PFSK-1 (cell line): ENCODE measurements around the gene TMEM94.

Experiments
- FOXP2 ChIP-seq: optimal IDR thresholded peaks from 2 replicates; pipeline ENCODE3; 2011; ENCODE audit warnings: borderline replicate concordance, control low read depth, inconsistent platforms; ENCODE audit not compliant: insufficient read depth; ENCODE audit errors: extremely low read length, extremely low read depth
- POLR2AphosphoS5 ChIP-seq: IDR thresholded peaks from 2 replicates; pipeline ENCODE4 v1.6.1; 2012; ENCODE audit warnings: low read depth, mild to moderate bottlenecking, control low read depth, low read length, moderate library complexity
- SIN3A ChIP-seq: IDR thresholded peaks from 2 replicates; pipeline ENCODE4 v1.6.1; 2012; ENCODE audit warnings: mild to moderate bottlenecking, low read length, moderate library complexity, borderline replicate concordance; ENCODE audit not compliant: insufficient read depth
- TAF1 ChIP-seq: IDR thresholded peaks from 2 replicates; pipeline ENCODE4 v1.6.1; 2012; ENCODE audit warnings: low read length, control low read depth, borderline replicate concordance; ENCODE audit not compliant: insufficient read depth
- TF ChIP-seq, protein P1 (sequence below), 2 experiments: IDR thresholded peaks; 2 replicates each; pipeline versions ENCODE4 v1.6.1 to v1.8.0; 2011 to 2012; ENCODE audit warnings: low read depth in 2 of 2, low read length in 2 of 2, control low read depth in 1 of 2, inconsistent platforms in 1 of 2, mild to moderate bottlenecking in 1 of 2, moderate library complexity in 1 of 2; ENCODE audit not compliant: insufficient read depth in 1 of 2

DNA sequence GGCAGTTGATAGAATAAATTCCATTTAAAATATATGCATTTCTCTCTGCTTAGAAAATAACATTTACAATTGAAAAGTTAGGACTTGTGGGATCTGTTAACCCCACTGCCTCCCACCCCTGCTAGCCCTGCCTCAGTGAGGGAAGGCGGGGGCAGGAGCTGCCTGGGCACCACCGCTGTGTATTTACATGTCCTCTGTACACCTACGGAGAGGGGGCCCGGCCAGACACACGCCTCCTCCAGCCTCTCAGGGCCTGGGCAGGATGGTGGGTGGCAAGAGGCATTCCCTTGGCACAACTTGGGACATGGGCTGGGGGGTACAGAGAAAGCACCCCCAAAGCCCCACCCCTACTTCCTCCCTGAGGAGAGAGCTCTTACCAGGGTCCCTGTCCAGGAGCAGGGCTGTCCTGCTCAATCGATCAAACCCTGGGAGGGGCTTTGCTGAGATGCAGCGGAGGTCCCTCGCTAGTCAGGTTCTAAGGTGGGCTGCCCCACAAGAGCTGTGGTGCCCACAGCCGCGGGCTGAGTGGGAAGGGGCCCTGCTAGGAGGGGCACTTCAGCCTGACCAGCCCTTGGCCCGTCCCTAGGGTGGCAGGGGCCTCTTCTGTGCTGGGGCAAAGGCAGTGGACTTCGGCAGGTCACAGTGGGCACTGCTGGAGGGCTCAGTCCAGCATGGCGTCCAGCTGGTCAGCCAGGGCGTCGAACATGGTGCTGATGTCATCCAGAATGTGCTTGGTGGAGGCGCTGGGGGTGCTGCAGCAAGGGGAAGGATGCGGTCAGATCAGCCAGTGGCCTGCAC, 44.2 kb downstream of the TMEM94 start:
- TF ChIP-seq, protein P1, sequence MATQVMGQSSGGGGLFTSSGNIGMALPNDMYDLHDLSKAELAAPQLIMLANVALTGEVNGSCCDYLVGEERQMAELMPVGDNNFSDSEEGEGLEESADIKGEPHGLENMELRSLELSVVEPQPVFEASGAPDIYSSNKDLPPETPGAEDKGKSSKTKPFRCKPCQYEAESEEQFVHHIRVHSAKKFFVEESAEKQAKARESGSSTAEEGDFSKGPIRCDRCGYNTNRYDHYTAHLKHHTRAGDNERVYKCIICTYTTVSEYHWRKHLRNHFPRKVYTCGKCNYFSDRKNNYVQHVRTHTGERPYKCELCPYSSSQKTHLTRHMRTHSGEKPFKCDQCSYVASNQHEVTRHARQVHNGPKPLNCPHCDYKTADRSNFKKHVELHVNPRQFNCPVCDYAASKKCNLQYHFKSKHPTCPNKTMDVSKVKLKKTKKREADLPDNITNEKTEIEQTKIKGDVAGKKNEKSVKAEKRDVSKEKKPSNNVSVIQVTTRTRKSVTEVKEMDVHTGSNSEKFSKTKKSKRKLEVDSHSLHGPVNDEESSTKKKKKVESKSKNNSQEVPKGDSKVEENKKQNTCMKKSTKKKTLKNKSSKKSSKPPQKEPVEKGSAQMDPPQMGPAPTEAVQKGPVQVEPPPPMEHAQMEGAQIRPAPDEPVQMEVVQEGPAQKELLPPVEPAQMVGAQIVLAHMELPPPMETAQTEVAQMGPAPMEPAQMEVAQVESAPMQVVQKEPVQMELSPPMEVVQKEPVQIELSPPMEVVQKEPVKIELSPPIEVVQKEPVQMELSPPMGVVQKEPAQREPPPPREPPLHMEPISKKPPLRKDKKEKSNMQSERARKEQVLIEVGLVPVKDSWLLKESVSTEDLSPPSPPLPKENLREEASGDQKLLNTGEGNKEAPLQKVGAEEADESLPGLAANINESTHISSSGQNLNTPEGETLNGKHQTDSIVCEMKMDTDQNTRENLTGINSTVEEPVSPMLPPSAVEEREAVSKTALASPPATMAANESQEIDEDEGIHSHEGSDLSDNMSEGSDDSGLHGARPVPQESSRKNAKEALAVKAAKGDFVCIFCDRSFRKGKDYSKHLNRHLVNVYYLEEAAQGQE (IDR thresholded peaks at IDR 0.05; ENCODE audit: insufficient read depth in 1 of 2, low read depth in 2 of 2, low read length in 2 of 2) = no peak
- TF ChIP-seq POLR2AphosphoS5 = no peak
- TF ChIP-seq TAF1 = no peak
- TF ChIP-seq SIN3A = no peak
- no peak for TF ChIP-seq FOXP2
